ENCODE data around the gene NOL3. TPM values are rescaled to one million over a fixed set of nuclear protein-coding genes. Genes with fewer than 3 reads are reported as not detected.

Gene NOL3
- total RNA-seq, 1 experiment from 2014 or later, result 5.6 TPM

- peaks cover 15% of the 10 kb centered on the region for H3K23me2 ChIP-seq (ENCODE audit: insufficient read length, low read depth, low read length, poor library complexity, severe bottlenecking)
- peaks cover 10 to 15% of the 10 kb centered on the region in 2 experiments for H3K4me1 Mint-ChIP-seq
- no CpG with 5 or more reads among the region's 94 CpGs for WGBS (ENCODE audit: extremely low coverage, insufficient read length, low lambda C conversion rate)
- no peak overlapping the region for H3K4ac ChIP-seq (ENCODE audit: low read depth, low read length)
- H3K23ac ChIP-seq (ENCODE audit: insufficient read length, low read depth, low read length), result no peak overlapping the region
- peak overlapping the region; percentile 46 for H3K18ac ChIP-seq (ENCODE audit: insufficient read length, low read depth, low read length)
- H3K79me1 ChIP-seq (ENCODE audit: insufficient read depth, low read depth, low read length, poor library complexity, severe bottlenecking), result no peaks in the 10 kb centered on the region
- peaks cover 10 to 38% (median 36%) of the 10 kb centered on the region in 3 experiments for H3K36me3 Mint-ChIP-seq (ENCODE audit: insufficient read depth in 1 of 3, low read depth in 3 of 3)
- H4K8ac ChIP-seq (replicated peaks; ENCODE audit: insufficient read length, low read depth, low read length), result no peak overlapping the region
- peaks cover 0 to 5% of the 10 kb centered on the region in 2 experiments; a peak in 3 of 5 replicates for H3K9me3 Mint-ChIP-seq
- no peak overlapping the region for H2BK12ac ChIP-seq (ENCODE audit: insufficient read length, low read depth, low read length)
- peak; percentile 84 for DNase-seq
- H3K14ac ChIP-seq (ENCODE audit: insufficient read depth, low read length), result no peak overlapping the region; the same call in 1 of the 2 replicates
- H4K91ac ChIP-seq (ENCODE audit: insufficient read length, low read depth, low read length), result no peak overlapping the region
- no peak overlapping the region for H3K9ac ChIP-seq (ENCODE audit: extremely low read depth, insufficient read length, low read length)
- H3K56ac ChIP-seq (ENCODE audit: insufficient read length, low read depth, low read length), result no peak overlapping the region
- peak overlapping the region; percentile 65 for H3K4me2 ChIP-seq (ENCODE audit: insufficient read depth, insufficient read length, low read length)
- H2AK5ac ChIP-seq (ENCODE audit: insufficient read length, low read length), result no peak overlapping the region
- H4K5ac ChIP-seq (ENCODE audit: insufficient read length, low read depth, low read length), result no peak overlapping the region
- peak; percentile 80; the same call in 2 of the 3 replicates for TF ChIP-seq CTCF (conservative IDR thresholded peaks at IDR 0.05)
- no peak overlapping the region for H3T11ph ChIP-seq (ENCODE audit: low read length)
- H4K20me1 ChIP-seq (ENCODE audit: control insufficient read depth, insufficient read depth, insufficient read length), result no peaks in the 10 kb centered on the region
- no peak overlapping the region for H2BK5ac ChIP-seq (ENCODE audit: insufficient read length, low read length)
- no peak overlapping the region for H2AFZ ChIP-seq (ENCODE audit: low read length)
- H3K79me2 ChIP-seq (ENCODE audit: insufficient read depth, low read length), result no peaks in the 10 kb centered on the region
- H2BK120ac ChIP-seq (ENCODE audit: low read depth, low read length, poor library complexity, severe bottlenecking), result no peak overlapping the region
- H3K27ac ChIP-seq (ENCODE audit: insufficient read length, low read depth, low read length), result no peak overlapping the region
- peak overlapping the region; percentile 65 to 80 for H3K4me3 Mint-ChIP-seq
- no peak overlapping the region for H2BK20ac ChIP-seq (ENCODE audit: low read depth, low read length, poor library complexity, severe bottlenecking)
- H3K27me3 ChIP-seq (ENCODE audit: insufficient read depth, low read length), result peaks cover 27% of the 10 kb centered on the region
- no peaks in the 10 kb centered on the region for H3K4me1 ChIP-seq (ENCODE audit: insufficient read depth, low read length)
- H3K9me3 ChIP-seq (ENCODE audit: control insufficient read depth, low read depth, low read length), result no peaks in the 10 kb centered on the region
- peaks cover 43% of the 10 kb centered on the region for H3K27me3 Mint-ChIP-seq (ENCODE audit: low read depth)
- H3K27ac Mint-ChIP-seq, result no peak overlapping the region
- no peak overlapping the region for H2BK15ac ChIP-seq (ENCODE audit: low read depth, low read length)
Observed at GRCh38 chr16:67150047-67150832, 20.1 kb upstream of the NOL3 start.
